ENCODE measurements around the gene GPN2. TPM values are rescaled to one million over a fixed set of nuclear protein-coding genes. Genes with fewer than 3 reads are reported as not detected.
A peak's percentile ranks its signal among the peaks of the same experiment; 100 is the strongest.

Gene GPN2
- total and polyA plus RNA-seq, 9 of the 15 experiments (the other 6 are each of a cell fraction or from before 2014, with no cell fraction given): 9.9 to 58.8 (median 20.4) TPM

GRCh38 chr1:26889551-26890466, at the start of gene GPN2 (continued):
- TF ChIP-seq THAP12 (CRISPR knock-in tag; IDR thresholded peaks at IDR 0.05): 0 out of 2 replicates have a peak, but pooled peaks have one; percentile 25
- TF ChIP-seq MYNN (IDR thresholded peaks at IDR 0.05): peak; percentile 89
- no peak for TF ChIP-seq MYNN (CRISPR knock-in tag; IDR thresholded peaks at IDR 0.05)
- no peak for TF ChIP-seq BCL6 (CRISPR knock-in tag; IDR thresholded peaks at IDR 0.05)
- 0 out of 2 replicates have a peak, but pooled peaks have one; percentile 51 for TF ChIP-seq ZNF143 (CRISPR knock-in tag; IDR thresholded peaks at IDR 0.05)
- TF ChIP-seq GABPB2 (CRISPR knock-in tag; conservative IDR thresholded peaks at IDR 0.05): no peak
- TF ChIP-seq MCM5 (IDR thresholded peaks at IDR 0.05; ENCODE audit: low read depth): no peak
- TF ChIP-seq CBFA2T2 (conservative IDR thresholded peaks at IDR 0.05): no peak
- peak; percentile 77 for TF ChIP-seq HNRNPLL (IDR thresholded peaks at IDR 0.05; ENCODE audit: low read depth, low read length, poor library complexity, severe bottlenecking)
- TF ChIP-seq KHSRP (IDR thresholded peaks at IDR 0.05): no peak
- peak; percentile 89 for TF ChIP-seq ZBTB33 (CRISPR knock-in tag; IDR thresholded peaks at IDR 0.05)
- no peak for TF ChIP-seq ZNF140 (CRISPR knock-in tag; IDR thresholded peaks at IDR 0.05)
- TF ChIP-seq TBL1XR1 (IDR thresholded peaks at IDR 0.05; ENCODE audit: low read length in 2 of 2): peak in 1 of 2 experiments; percentile 68; a peak in 2 of 4 replicates
- peak; percentile 56; the same call in 1 of the 2 replicates for TF ChIP-seq CGGBP1 (CRISPR knock-in tag; IDR thresholded peaks at IDR 0.05)
- 0 out of 2 replicates have a peak, but pooled peaks have one; percentile 45 for TF ChIP-seq ZEB2 (IDR thresholded peaks at IDR 0.05)
- TF ChIP-seq ZNF592 (IDR thresholded peaks at IDR 0.05): peak; percentile 45; the same call in 1 of the 2 replicates
- TF ChIP-seq ZNF507 (tag; conservative IDR thresholded peaks at IDR 0.05): no peak

All from K562 (cell line).